H9 (cell line): ENCODE results near the gene ANKIB1. TPM values are rescaled to one million over a fixed set of nuclear protein-coding genes. Genes with fewer than 3 reads are reported as not detected.

ENCODE experiments used
- DNase-seq: peaks from one replicate; pipeline ENCODE4 v3.0.0-alpha.2; 2017
- H2AFZ ChIP-seq: one replicate; pipeline ENCODE4 v1.6.1; 2013; ENCODE audit warnings: mild to moderate bottlenecking, low read length, control low read depth, moderate library complexity
- H2AK5ac ChIP-seq: 2 replicates; pipeline ENCODE4 v1.6.1; 2013; ENCODE audit warnings: low read length, control low read depth, mixed read lengths; ENCODE audit not compliant: insufficient read length
- H2BK120ac ChIP-seq: one replicate; pipeline ENCODE4 v1.6.1; 2013; ENCODE audit warnings: low read depth, mild to moderate bottlenecking, low read length, control low read depth, inconsistent platforms; ENCODE audit not compliant: poor library complexity, severe bottlenecking
- H2BK12ac ChIP-seq: 2 replicates; pipeline ENCODE4 v1.6.1; 2013; ENCODE audit warnings: low read length, control low read depth, mixed read lengths, low read depth; ENCODE audit not compliant: insufficient read length
- H2BK15ac ChIP-seq: 2 replicates; pipeline ENCODE4 v1.6.1; 2013; ENCODE audit warnings: low read depth, low read length, control low read depth
- H2BK20ac ChIP-seq: one replicate; pipeline ENCODE4 v1.6.1; 2013; ENCODE audit warnings: low read depth, mild to moderate bottlenecking, low read length, control low read depth, inconsistent platforms; ENCODE audit not compliant: poor library complexity, severe bottlenecking
- H2BK5ac ChIP-seq: 2 replicates; pipeline ENCODE4 v1.6.1; 2013; ENCODE audit warnings: low read length, control low read depth, mixed read lengths; ENCODE audit not compliant: insufficient read length
- H3K14ac ChIP-seq: 2 replicates; pipeline ENCODE4 v1.6.1; 2013; ENCODE audit warnings: low read length, control low read depth; ENCODE audit not compliant: insufficient read depth
- H3K18ac ChIP-seq: 2 replicates; pipeline ENCODE4 v1.6.1; 2013; ENCODE audit warnings: low read depth, mild to moderate bottlenecking, mixed read lengths, low read length, control low read depth; ENCODE audit not compliant: insufficient read length
- H3K23ac ChIP-seq: 2 replicates; pipeline ENCODE4 v1.6.1; 2013; ENCODE audit warnings: low read length, control low read depth, mixed read lengths, low read depth; ENCODE audit not compliant: insufficient read length
- H3K23me2 ChIP-seq: 2 replicates; pipeline ENCODE4 v1.6.1; 2013; ENCODE audit warnings: low read depth, mild to moderate bottlenecking, mixed read lengths, low read length, control low read depth; ENCODE audit not compliant: insufficient read length, poor library complexity, severe bottlenecking
- H3K27ac ChIP-seq: 2 replicates; pipeline ENCODE4 v1.5.1; 2013; ENCODE audit warnings: low read length, control low read depth, mixed read lengths, low read depth; ENCODE audit not compliant: insufficient read length
- H3K27me3 ChIP-seq: 2 replicates; pipeline ENCODE4 v1.6.1; 2013; ENCODE audit warnings: low read length, control low read depth, inconsistent platforms; ENCODE audit not compliant: insufficient read depth
- H3K4ac ChIP-seq: 2 replicates; pipeline ENCODE4 v1.6.1; 2013; ENCODE audit warnings: low read depth, mild to moderate bottlenecking, control low read depth, inconsistent platforms, low read length, moderate library complexity
- H3K4me1 ChIP-seq: 2 replicates; pipeline ENCODE4 v1.6.1; 2013; ENCODE audit warnings: low read length, control low read depth, inconsistent platforms; ENCODE audit not compliant: insufficient read depth
- H3K4me2 ChIP-seq: 2 replicates; pipeline ENCODE4 v1.6.1; 2013; ENCODE audit warnings: low read length, control low read depth, mixed read lengths; ENCODE audit not compliant: insufficient read length, insufficient read depth
- H3K56ac ChIP-seq: 2 replicates; pipeline ENCODE4 v1.6.1; 2013; ENCODE audit warnings: low read depth, mild to moderate bottlenecking, mixed read lengths, low read length, control low read depth; ENCODE audit not compliant: insufficient read length
- H3K79me1 ChIP-seq: 2 replicates; pipeline ENCODE4 v1.6.1; 2013; ENCODE audit warnings: low read depth, mild to moderate bottlenecking, moderate library complexity, low read length, control low read depth, inconsistent platforms; ENCODE audit not compliant: insufficient read depth, poor library complexity, severe bottlenecking
- H3K79me2 ChIP-seq: 2 replicates; pipeline ENCODE4 v1.6.1; 2013; ENCODE audit warnings: low read length, control low read depth, inconsistent platforms; ENCODE audit not compliant: insufficient read depth
- H3K9ac ChIP-seq: 2 replicates; pipeline ENCODE4 v1.6.1; 2013; ENCODE audit warnings: low read length, control low read depth, mixed read lengths; ENCODE audit not compliant: insufficient read length; ENCODE audit errors: extremely low read depth
- H3K9me3 ChIP-seq: one replicate; pipeline ENCODE4 v1.6.1; 2013; ENCODE audit warnings: low read depth, low read length, inconsistent platforms; ENCODE audit not compliant: control insufficient read depth
- H3T11ph ChIP-seq: one replicate; pipeline ENCODE4 v1.6.1; 2013; ENCODE audit warnings: mild to moderate bottlenecking, low read length, control low read depth, inconsistent platforms
- H4K20me1 ChIP-seq: one replicate; pipeline ENCODE4 v1.6.1; 2013; ENCODE audit not compliant: control insufficient read depth, insufficient read length, insufficient read depth
- H4K5ac ChIP-seq: 2 replicates; pipeline ENCODE4 v1.6.1; 2013; ENCODE audit warnings: low read depth, mild to moderate bottlenecking, mixed read lengths, low read length, control low read depth; ENCODE audit not compliant: insufficient read length
- H4K8ac ChIP-seq: replicated peaks from 2 replicates; pipeline ENCODE4 v1.6.1; 2013; ENCODE audit warnings: low read length, control low read depth, mixed read lengths, low read depth; ENCODE audit not compliant: insufficient read length
- H4K91ac ChIP-seq: 2 replicates; pipeline ENCODE4 v1.6.1; 2013; ENCODE audit warnings: low read depth, mild to moderate bottlenecking, moderate library complexity, mixed read lengths, low read length, control low read depth; ENCODE audit not compliant: insufficient read length
- H3K27ac Mint-ChIP-seq, 3 experiments: 2 replicates in 2 of 3; 3 replicates in 1 of 3; pipeline ENCODE4 v1.8.0; 2020 to 2021; ENCODE audit warnings: mixed read lengths in 3 of 3, mild to moderate bottlenecking in 1 of 3, moderate library complexity in 1 of 3
- H3K27me3 Mint-ChIP-seq: 2 replicates; pipeline ENCODE4 v1.8.0; 2021; ENCODE audit warnings: low read depth, mild to moderate bottlenecking, moderate library complexity, mixed read lengths
- H3K36me3 Mint-ChIP-seq, 3 experiments: 2 replicates in 2 of 3; 3 replicates in 1 of 3; pipeline ENCODE4 v1.8.0; 2020 to 2021; ENCODE audit warnings: low read depth in 3 of 3, mixed read lengths in 3 of 3; ENCODE audit not compliant: insufficient read depth in 1 of 3
- H3K4me1 Mint-ChIP-seq, 2 experiments: 2 replicates each; pipeline ENCODE4 v1.8.0; 2020; ENCODE audit warnings: mixed read lengths in 2 of 2
- H3K4me3 Mint-ChIP-seq, 2 experiments: 2 replicates in 1 of 2; 3 replicates in 1 of 2; pipeline ENCODE4 v1.8.0; 2020 to 2021; ENCODE audit warnings: mild to moderate bottlenecking in 2 of 2, mixed read lengths in 2 of 2, moderate library complexity in 1 of 2
- H3K9me3 Mint-ChIP-seq, 2 experiments: 2 replicates in 1 of 2; 3 replicates in 1 of 2; pipeline ENCODE4 v1.8.0; 2020; ENCODE audit warnings: mild to moderate bottlenecking in 2 of 2, mixed read lengths in 2 of 2, moderate library complexity in 1 of 2
- WGBS: extraction: QIAGEN DNeasy Blood & Tissue Kit; methylation state at CpG from one replicate; pipeline ENCODE4 v1.1.7; 2013; ENCODE audit warnings: missing lambda C conversion rate, low lambda C conversion rate, mixed read lengths; ENCODE audit not compliant: insufficient read length; ENCODE audit errors: extremely low coverage; 5-methylcytosine and 5-hydroxymethylcytosine counted together
- total RNA-seq: library from RNA; stranded (reverse); gene quantifications from 2 replicates; pipeline ENCODE4 v1.2.1, GENCODE V29; 2021
- TF ChIP-seq, protein P1 (sequence below): fragments of 200-600 bp; sonication (generic); conservative IDR thresholded peaks from 3 replicates; pipeline ENCODE4 v1.8.0; 2021; ENCODE audit warnings: antibody characterized with exemption, mild to moderate bottlenecking

The ANKIB1 gene
- total RNA-seq, 1 experiment from 2014 or later = 42.0 TPM

DNA sequence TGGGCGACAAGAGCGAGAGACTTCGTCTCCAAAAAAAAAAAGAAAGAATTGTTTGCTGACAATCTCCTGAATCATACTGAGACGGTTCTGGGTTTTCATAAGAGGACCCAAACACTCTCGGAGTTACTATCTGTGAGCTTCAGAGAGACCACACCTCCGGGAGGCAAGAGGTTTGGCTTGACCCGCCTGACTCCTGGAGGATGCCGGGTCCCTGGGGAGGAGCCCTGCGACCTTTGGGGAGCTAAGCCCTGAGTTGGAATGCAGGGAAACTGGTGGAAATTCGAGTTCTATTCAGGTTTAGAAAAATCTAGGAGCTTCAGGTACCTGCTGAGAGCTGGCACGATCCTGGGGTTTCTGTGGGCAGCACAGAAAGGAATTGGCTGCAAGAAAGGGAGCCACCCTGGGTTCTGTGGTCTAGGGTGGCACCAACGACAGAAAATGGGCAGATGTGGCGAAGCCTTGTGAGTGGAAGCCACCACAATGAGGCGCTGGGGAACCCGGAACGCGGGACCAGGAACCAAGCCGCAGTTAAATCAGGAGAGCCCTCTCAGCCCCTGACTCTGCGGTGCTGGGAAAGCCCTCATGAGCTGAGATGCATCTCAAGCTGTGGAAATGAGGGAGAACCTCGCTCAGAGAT lies 179.7 kb downstream of the ANKIB1 start:
- H4K8ac ChIP-seq = no peak overlapping the region
- no peaks in the 10 kb centered on the region for H4K20me1 ChIP-seq
- H3K27ac Mint-ChIP-seq = no peak overlapping the region
- no peaks in the 10 kb centered on the region for H3K9me3 ChIP-seq
- peak; percentile 73 for DNase-seq
- no peak overlapping the region for H2BK120ac ChIP-seq
- no peaks in the 10 kb centered on the region; a peak in 1 of 5 replicates for H3K9me3 Mint-ChIP-seq
- H2AK5ac ChIP-seq = no peak overlapping the region
- H3K4ac ChIP-seq = no peak overlapping the region
- no peak overlapping the region for H3K9ac ChIP-seq
- H2BK12ac ChIP-seq = no peak overlapping the region
- no peaks in the 10 kb centered on the region for H3K27me3 ChIP-seq
- no peak overlapping the region for H2BK15ac ChIP-seq
- no peaks in the 10 kb centered on the region for H3K79me2 ChIP-seq
- no peaks in the 10 kb centered on the region; the same call in 1 of the 2 replicates for H3K4me1 ChIP-seq
- no peak overlapping the region for H3K27ac ChIP-seq
- H3K14ac ChIP-seq = no peak overlapping the region
- H3K4me3 Mint-ChIP-seq = no peak overlapping the region
- TF ChIP-seq, protein P1, sequence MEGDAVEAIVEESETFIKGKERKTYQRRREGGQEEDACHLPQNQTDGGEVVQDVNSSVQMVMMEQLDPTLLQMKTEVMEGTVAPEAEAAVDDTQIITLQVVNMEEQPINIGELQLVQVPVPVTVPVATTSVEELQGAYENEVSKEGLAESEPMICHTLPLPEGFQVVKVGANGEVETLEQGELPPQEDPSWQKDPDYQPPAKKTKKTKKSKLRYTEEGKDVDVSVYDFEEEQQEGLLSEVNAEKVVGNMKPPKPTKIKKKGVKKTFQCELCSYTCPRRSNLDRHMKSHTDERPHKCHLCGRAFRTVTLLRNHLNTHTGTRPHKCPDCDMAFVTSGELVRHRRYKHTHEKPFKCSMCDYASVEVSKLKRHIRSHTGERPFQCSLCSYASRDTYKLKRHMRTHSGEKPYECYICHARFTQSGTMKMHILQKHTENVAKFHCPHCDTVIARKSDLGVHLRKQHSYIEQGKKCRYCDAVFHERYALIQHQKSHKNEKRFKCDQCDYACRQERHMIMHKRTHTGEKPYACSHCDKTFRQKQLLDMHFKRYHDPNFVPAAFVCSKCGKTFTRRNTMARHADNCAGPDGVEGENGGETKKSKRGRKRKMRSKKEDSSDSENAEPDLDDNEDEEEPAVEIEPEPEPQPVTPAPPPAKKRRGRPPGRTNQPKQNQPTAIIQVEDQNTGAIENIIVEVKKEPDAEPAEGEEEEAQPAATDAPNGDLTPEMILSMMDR = peak; percentile 19; the same call in 1 of the 3 replicates
- no peaks in the 10 kb centered on the region for H3K79me1 ChIP-seq
- H3K36me3 Mint-ChIP-seq = no peaks in the 10 kb centered on the region
- peaks cover 3% of the 10 kb centered on the region for H3K27me3 Mint-ChIP-seq
- no peak overlapping the region for H4K91ac ChIP-seq
- H3K23ac ChIP-seq = no peak overlapping the region
- no peak overlapping the region for H3T11ph ChIP-seq
- H3K56ac ChIP-seq = no peak overlapping the region
- H2AFZ ChIP-seq = peak overlapping the region; percentile 79
- no peak overlapping the region for H3K4me2 ChIP-seq
- H2BK20ac ChIP-seq = no peak overlapping the region
- no peak overlapping the region for H3K18ac ChIP-seq
- H3K4me1 Mint-ChIP-seq = peaks cover 15 to 20% of the 10 kb centered on the region in 2 experiments
- H3K23me2 ChIP-seq = peaks cover 3% of the 10 kb centered on the region
- no peak overlapping the region for H4K5ac ChIP-seq
- no CpG with 5 or more reads among the region's 20 CpGs for WGBS
- no peak overlapping the region for H2BK5ac ChIP-seq
